Measurements from ENCODE around the gene EXOC2.

The EXOC2 gene

DNA sequence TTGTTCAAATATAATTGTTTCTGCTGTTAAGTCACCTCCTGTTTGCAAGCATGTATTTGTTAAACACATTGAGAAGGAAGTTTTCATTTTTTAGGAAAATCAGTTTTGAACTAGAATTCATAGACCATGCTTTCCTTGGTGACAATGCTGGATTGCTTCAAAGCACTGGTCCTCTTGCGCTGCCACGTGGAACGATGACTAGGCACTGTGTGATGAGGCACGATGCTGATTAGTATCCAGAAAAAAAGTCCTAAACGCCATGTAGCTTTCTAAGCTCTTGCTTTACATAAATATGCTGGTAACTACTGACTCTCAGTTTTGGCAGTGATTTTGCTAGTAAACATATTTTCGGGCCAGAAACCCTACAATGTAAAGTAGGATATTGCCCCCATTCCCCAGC lies 11.1 kb upstream of the EXOC2 start:
- ATAC-seq = no peak
- no peak for TF ChIP-seq BACH2 (CRISPR knock-in tag; IDR thresholded peaks at IDR 0.05; ENCODE audit: borderline replicate concordance)
- no peak for TF ChIP-seq RARB (CRISPR knock-in tag; IDR thresholded peaks at IDR 0.05)
- TF ChIP-seq TOX (CRISPR knock-in tag; IDR thresholded peaks at IDR 0.05; ENCODE audit: borderline replicate concordance) = no peak
- TF ChIP-seq ZNF565 (CRISPR knock-in tag; conservative IDR thresholded peaks at IDR 0.05; ENCODE audit: low read depth) = no peak
- TF ChIP-seq TSHZ2 (CRISPR knock-in tag; IDR thresholded peaks at IDR 0.05) = no peak
- TF ChIP-seq ZFP30 (CRISPR knock-in tag; IDR thresholded peaks at IDR 0.05) = no peak
- no peak for TF ChIP-seq ISL1 (CRISPR knock-in tag; IDR thresholded peaks at IDR 0.05)
- TF ChIP-seq, protein P1, sequence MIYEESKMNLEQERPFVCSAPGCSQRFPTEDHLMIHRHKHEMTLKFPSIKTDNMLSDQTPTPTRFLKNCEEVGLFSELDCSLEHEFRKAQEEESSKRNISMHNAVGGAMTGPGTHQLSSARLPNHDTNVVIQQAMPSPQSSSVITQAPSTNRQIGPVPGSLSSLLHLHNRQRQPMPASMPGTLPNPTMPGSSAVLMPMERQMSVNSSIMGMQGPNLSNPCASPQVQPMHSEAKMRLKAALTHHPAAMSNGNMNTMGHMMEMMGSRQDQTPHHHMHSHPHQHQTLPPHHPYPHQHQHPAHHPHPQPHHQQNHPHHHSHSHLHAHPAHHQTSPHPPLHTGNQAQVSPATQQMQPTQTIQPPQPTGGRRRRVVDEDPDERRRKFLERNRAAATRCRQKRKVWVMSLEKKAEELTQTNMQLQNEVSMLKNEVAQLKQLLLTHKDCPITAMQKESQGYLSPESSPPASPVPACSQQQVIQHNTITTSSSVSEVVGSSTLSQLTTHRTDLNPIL (CRISPR knock-in tag; IDR thresholded peaks at IDR 0.05; ENCODE audit: low read depth) = no peak

DNA sequence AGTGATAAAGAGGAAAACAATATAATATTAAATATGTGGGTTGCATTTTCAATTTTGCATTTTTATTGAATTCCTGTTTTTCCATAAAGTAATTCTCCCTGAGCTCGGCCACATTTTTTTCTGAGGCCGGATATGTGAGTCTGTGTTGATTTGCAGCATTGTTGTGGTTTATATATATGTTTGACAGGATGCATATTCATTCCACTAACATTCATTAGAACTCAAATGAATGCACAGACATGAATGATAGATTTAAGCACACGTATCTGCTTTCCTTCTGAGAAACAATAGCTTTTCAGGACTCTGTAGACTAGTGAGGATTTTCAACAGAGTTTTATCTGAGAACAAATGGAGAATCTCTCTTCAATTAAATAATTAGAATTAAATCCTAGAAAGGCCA lies 10.6 kb upstream of the EXOC2 start:
- TF ChIP-seq BACH2 (CRISPR knock-in tag; IDR thresholded peaks at IDR 0.05; ENCODE audit: borderline replicate concordance) = no peak
- TF ChIP-seq POU6F1 (CRISPR knock-in tag; IDR thresholded peaks at IDR 0.05; ENCODE audit: borderline replicate concordance, low read depth) = no peak
- TF ChIP-seq ISL1 (CRISPR knock-in tag; IDR thresholded peaks at IDR 0.05) = no peak
- TF ChIP-seq ZFP30 (CRISPR knock-in tag; IDR thresholded peaks at IDR 0.05) = no peak
- no peak for TF ChIP-seq SNAI2 (CRISPR knock-in tag; IDR thresholded peaks at IDR 0.05)
- no peak for TF ChIP-seq OSR1 (CRISPR knock-in tag; IDR thresholded peaks at IDR 0.05)
- no peak for TF ChIP-seq ESRRG (CRISPR knock-in tag; IDR thresholded peaks at IDR 0.05)
- TF ChIP-seq TCF4 (CRISPR knock-in tag; IDR thresholded peaks at IDR 0.05; ENCODE audit: borderline replicate concordance) = no peak
- TF ChIP-seq ZNF8 (CRISPR knock-in tag; IDR thresholded peaks at IDR 0.05) = no peak
- TF ChIP-seq, protein P2, sequence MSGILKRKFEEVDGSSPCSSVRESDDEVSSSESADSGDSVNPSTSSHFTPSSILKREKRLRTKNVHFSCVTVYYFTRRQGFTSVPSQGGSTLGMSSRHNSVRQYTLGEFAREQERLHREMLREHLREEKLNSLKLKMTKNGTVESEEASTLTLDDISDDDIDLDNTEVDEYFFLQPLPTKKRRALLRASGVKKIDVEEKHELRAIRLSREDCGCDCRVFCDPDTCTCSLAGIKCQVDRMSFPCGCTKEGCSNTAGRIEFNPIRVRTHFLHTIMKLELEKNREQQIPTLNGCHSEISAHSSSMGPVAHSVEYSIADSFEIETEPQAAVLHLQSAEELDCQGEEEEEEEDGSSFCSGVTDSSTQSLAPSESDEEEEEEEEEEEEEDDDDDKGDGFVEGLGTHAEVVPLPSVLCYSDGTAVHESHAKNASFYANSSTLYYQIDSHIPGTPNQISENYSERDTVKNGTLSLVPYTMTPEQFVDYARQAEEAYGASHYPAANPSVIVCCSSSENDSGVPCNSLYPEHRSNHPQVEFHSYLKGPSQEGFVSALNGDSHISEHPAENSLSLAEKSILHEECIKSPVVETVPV (CRISPR knock-in tag; IDR thresholded peaks at IDR 0.05) = no peak
- TF ChIP-seq ZNF565 (CRISPR knock-in tag; conservative IDR thresholded peaks at IDR 0.05; ENCODE audit: low read depth) = no peak
- TF ChIP-seq ZC3H10 (CRISPR knock-in tag; IDR thresholded peaks at IDR 0.05) = no peak
- TF ChIP-seq GLIS3 (CRISPR knock-in tag; IDR thresholded peaks at IDR 0.05) = no peak
- no peak for TF ChIP-seq CSDC2 (CRISPR knock-in tag; IDR thresholded peaks at IDR 0.05)
- no peak for TF ChIP-seq ZNF70 (CRISPR knock-in tag; IDR thresholded peaks at IDR 0.05)
- TF ChIP-seq, protein P3, sequence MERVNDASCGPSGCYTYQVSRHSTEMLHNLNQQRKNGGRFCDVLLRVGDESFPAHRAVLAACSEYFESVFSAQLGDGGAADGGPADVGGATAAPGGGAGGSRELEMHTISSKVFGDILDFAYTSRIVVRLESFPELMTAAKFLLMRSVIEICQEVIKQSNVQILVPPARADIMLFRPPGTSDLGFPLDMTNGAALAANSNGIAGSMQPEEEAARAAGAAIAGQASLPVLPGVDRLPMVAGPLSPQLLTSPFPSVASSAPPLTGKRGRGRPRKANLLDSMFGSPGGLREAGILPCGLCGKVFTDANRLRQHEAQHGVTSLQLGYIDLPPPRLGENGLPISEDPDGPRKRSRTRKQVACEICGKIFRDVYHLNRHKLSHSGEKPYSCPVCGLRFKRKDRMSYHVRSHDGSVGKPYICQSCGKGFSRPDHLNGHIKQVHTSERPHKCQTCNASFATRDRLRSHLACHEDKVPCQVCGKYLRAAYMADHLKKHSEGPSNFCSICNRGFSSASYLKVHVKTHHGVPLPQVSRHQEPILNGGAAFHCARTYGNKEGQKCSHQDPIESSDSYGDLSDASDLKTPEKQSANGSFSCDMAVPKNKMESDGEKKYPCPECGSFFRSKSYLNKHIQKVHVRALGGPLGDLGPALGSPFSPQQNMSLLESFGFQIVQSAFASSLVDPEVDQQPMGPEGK (CRISPR knock-in tag; IDR thresholded peaks at IDR 0.05; ENCODE audit: borderline replicate concordance) = no peak
- no peak for TF ChIP-seq RARB (CRISPR knock-in tag; IDR thresholded peaks at IDR 0.05)
- TF ChIP-seq TOX (CRISPR knock-in tag; IDR thresholded peaks at IDR 0.05; ENCODE audit: borderline replicate concordance) = no peak
- TF ChIP-seq, protein P1 (CRISPR knock-in tag; IDR thresholded peaks at IDR 0.05; ENCODE audit: low read depth) = no peak
- ATAC-seq = no peak

Measured in SK-N-SH treated with all-trans-retinoic acid at 6 μM for 48 hours (cell line).